ENCODE results near the gene METRNL. TPM values are rescaled to one million over a fixed set of nuclear protein-coding genes. Genes with fewer than 3 reads are reported as not detected.

METRNL gene
- total RNA-seq, 1 donor from 2014 or later, result 14.7 TPM

DNA sequence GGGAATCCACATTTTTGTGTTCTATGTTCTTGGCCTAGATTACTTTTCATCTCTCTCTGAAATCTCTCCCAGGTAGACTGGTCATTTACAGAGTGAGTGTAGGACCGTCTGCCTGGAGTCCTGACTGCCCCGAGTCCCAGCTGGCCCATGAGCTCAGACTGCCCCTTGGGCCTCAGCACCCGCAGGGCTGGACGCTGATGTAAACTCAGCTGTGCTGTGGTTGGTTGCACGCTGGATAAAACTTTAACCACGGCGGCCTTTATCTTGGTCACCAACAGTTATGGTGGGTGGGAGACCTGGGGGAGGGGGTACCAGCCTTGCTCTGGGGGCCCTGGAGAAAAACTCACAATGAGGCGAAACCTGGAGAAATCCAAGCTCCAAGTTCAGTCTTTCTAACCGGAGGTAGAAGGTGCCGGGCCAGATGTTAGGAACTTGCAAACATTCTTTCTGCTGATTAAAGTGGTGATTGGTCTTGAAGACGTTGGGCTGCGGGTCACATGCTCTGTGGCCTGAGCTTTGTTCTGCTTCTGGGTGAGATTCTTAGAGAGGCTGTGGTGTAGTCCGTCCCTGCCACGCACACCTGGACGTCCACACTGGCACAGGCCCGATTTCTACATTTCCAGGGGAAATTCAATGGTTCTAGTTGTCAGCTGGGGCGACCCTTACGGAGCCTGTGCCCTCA is 6.9 kb downstream of the METRNL start:
- Mint-ChIP-seq H3K4me1 (peaks cover 7% of the 10 kb centered on the region), H3K27ac (ENCODE audit: unreplicated experiment) (no peak overlapping the region), H3K9me3 (no peaks in the 10 kb centered on the region), H3K36me3 (ENCODE audit: low read depth) (no peaks in the 10 kb centered on the region), H3K27me3 (ENCODE audit: low read depth) (peaks cover 20% of the 10 kb centered on the region), H3K4me3 (no peak overlapping the region)
- TF ChIP-seq, protein P1, sequence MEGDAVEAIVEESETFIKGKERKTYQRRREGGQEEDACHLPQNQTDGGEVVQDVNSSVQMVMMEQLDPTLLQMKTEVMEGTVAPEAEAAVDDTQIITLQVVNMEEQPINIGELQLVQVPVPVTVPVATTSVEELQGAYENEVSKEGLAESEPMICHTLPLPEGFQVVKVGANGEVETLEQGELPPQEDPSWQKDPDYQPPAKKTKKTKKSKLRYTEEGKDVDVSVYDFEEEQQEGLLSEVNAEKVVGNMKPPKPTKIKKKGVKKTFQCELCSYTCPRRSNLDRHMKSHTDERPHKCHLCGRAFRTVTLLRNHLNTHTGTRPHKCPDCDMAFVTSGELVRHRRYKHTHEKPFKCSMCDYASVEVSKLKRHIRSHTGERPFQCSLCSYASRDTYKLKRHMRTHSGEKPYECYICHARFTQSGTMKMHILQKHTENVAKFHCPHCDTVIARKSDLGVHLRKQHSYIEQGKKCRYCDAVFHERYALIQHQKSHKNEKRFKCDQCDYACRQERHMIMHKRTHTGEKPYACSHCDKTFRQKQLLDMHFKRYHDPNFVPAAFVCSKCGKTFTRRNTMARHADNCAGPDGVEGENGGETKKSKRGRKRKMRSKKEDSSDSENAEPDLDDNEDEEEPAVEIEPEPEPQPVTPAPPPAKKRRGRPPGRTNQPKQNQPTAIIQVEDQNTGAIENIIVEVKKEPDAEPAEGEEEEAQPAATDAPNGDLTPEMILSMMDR (conservative IDR thresholded peaks at IDR 0.05), result no peak
- DNase-seq (ENCODE audit: low read depth, low spot score), result no peak

DNA sequence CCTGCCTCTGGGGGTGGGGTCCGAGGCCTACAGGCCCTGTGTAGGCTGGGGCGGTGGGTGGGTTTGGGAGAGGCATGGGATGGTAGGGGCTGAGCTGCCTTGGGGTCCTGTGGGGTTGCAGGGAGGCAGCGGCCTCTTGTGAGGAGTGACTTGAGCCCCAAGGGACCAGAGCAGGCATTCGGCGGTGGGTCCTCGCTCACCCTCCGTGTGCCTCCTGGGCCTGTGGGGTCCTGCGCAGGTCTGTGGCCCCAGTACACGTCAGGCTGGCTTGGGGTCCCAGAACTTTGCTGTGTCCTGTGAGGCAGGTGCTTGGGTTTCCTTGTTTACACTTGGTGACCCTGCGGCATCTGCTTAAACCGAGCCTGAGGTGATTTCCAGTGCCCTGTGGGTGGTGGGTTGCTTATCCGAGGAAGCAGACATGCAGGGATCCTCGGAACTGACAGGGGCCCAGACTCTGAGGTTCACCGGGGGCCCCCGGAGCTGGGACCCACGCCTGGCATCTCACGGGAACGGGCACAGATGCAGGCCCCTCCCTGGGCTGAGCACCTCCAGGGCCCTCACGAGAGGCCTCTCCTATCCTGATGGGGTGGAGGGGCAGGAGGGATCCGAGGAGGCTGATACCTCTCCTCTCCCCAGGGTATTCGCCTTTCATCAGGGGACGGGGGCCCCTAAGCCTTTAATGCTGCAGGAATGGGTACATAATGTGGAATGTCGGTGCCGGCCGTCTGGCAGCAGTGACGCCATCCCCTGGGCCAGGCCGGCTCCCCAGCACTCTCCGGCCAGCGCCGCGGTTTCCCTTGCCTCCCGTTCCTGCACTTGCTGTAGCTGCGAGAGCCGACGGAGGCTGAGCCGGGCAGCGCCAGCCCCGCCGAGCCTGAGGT is 7.7 kb downstream of the METRNL start:
- no peak overlapping the region for H3K4me3 Mint-ChIP-seq
- TF ChIP-seq, protein P1 (conservative IDR thresholded peaks at IDR 0.05), result no peak
- H3K36me3 Mint-ChIP-seq (ENCODE audit: low read depth), result no peaks in the 10 kb centered on the region
- H3K4me1 Mint-ChIP-seq, result peaks cover 7% of the 10 kb centered on the region
- H3K27me3 Mint-ChIP-seq (ENCODE audit: low read depth), result peaks cover 15% of the 10 kb centered on the region
- no peak for DNase-seq (ENCODE audit: low read depth, low spot score)
- no peaks in the 10 kb centered on the region for H3K9me3 Mint-ChIP-seq
- H3K27ac Mint-ChIP-seq (ENCODE audit: unreplicated experiment), result no peak overlapping the region

DNA sequence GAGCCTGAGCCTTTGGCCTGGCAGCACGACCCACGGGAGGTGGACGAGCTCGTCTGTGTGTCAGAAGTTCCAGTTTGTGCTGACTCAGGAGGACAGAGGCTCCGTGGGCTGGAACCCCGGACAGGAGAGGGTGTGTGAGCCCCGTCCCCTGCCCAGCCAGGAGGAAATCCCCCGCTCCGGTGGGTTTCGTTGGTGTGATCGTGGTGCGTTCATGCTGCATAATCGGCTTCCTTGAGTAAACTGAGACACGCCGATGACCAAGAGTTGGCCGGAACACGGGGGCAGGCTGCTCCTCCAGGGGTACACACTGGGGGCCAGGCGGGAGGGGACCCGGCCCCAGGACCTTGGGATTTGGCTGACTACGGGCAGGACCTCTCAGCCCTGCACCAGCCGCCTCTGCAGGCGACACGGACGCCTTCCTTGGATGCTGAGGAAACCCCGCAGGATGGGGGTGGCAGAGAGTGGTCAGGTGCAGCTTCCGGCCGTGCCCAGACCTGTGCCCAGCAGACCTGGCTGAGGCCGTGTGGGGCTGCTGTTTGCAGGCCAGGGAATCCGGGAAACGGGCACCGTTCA is 8.5 kb downstream of the METRNL start:
- Mint-ChIP-seq H3K4me3 (no peak overlapping the region), H3K36me3 (ENCODE audit: low read depth) (no peaks in the 10 kb centered on the region), H3K4me1 (peaks cover 7% of the 10 kb centered on the region), H3K27me3 (ENCODE audit: low read depth) (peaks cover 7% of the 10 kb centered on the region), H3K27ac (ENCODE audit: unreplicated experiment) (no peak overlapping the region), H3K9me3 (no peaks in the 10 kb centered on the region)
- TF ChIP-seq, protein P1 (conservative IDR thresholded peaks at IDR 0.05), result no peak
- DNase-seq (ENCODE audit: low read depth, low spot score), result no peak

DNA sequence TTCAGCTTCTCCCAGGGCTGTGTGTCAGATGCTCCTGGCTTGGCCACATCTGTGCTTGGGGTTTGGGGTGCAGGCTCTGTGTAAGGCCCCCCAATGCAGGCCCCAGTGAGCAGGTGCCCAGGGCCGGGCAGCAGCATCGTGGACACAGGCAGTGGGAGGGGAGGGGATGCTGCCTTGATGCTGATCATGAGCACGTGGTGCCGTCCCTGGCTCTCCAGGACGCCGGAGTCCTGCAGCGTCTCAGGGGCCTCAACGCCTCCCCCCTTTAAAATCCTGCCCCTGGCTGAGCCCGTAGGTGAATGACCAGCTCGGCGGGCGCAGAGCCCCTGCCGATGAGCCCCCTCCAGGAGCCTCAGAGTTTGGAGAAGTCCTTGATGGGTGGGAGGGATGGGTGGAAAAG is 9.0 kb downstream of the METRNL start:
- TF ChIP-seq, protein P1 (conservative IDR thresholded peaks at IDR 0.05), result no peak
- Mint-ChIP-seq H3K36me3 (ENCODE audit: low read depth) (no peaks in the 10 kb centered on the region), H3K9me3 (no peaks in the 10 kb centered on the region), H3K27me3 (ENCODE audit: low read depth) (peaks cover 6% of the 10 kb centered on the region), H3K4me3 (no peak overlapping the region), H3K27ac (ENCODE audit: unreplicated experiment) (no peak overlapping the region), H3K4me1 (peaks cover 5% of the 10 kb centered on the region)
- DNase-seq (ENCODE audit: low read depth, low spot score), result no peak

DNA sequence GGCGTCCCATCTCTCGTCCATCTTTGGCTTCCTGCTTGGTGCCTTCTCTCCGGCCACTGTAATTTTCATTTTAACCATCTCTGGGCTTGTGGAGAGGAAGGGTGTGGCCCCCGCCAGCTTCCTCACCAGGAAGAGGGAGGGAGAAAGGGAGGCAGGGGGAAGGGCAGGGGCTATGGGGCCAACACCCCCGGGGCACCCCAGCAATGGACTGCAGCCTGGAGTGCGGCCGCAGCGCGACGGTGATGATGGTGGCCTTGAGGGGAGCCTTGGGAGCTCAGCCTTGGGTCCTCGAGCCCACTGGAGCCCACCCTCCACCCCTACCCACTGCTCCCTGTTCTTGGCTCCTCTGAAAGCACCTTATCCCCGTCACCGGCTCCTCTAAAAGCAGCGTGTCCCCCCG is 9.5 kb downstream of the METRNL start:
- TF ChIP-seq, protein P1 (conservative IDR thresholded peaks at IDR 0.05), result no peak
- H3K9me3 Mint-ChIP-seq, result no peaks in the 10 kb centered on the region
- no peaks in the 10 kb centered on the region for H3K36me3 Mint-ChIP-seq (ENCODE audit: low read depth)
- no peak for DNase-seq (ENCODE audit: low read depth, low spot score)
- no peak overlapping the region for H3K4me3 Mint-ChIP-seq
- H3K27me3 Mint-ChIP-seq (ENCODE audit: low read depth), result peaks cover 1% of the 10 kb centered on the region
- H3K27ac Mint-ChIP-seq (ENCODE audit: unreplicated experiment), result no peak overlapping the region
- peaks cover under 1% of the 10 kb centered on the region for H3K4me1 Mint-ChIP-seq

Measured in neural crest cell (in vitro differentiated cells).